T-helper 17 cell (primary cell): ENCODE measurements around the gene MS4A4E. TPM values are rescaled to one million over a fixed set of nuclear protein-coding genes. Genes with fewer than 3 reads are reported as not detected.
"Not testable (repeated sequence)": the region's sequence is repeated elsewhere in the genome, so short reads cannot be mapped to it uniquely, and the experiment has no call there.

Experiments
- ATAC-seq: fragments of 150-1000 bp; cut with Tn5 transposase; 2 replicates; pipeline ENCODE4 v1.10.0; 2021; ENCODE audit warnings: mild to moderate bottlenecking, moderate library complexity
- DNase-seq, 3 donors: peaks; one replicate each; pipeline versions ENCODE4 v3.0.0 to v3.0.0-alpha.2; 2020 to 2021
- H3K9me3 ChIP-seq: one replicate; pipeline ENCODE4 v1.7.0; 2013; ENCODE audit warnings: low read length, mild to moderate bottlenecking; ENCODE audit not compliant: control insufficient read depth, poor library complexity, severe bottlenecking
- H3K27ac Mint-ChIP-seq: one replicate; pipeline ENCODE4 v1.8.0; 2022; ENCODE audit warnings: mild to moderate bottlenecking, moderate library complexity, mixed read lengths
- H3K27me3 Mint-ChIP-seq: one replicate; pipeline ENCODE4 v1.8.0; 2022; ENCODE audit warnings: mixed read lengths
- H3K36me3 Mint-ChIP-seq: one replicate; pipeline ENCODE4 v1.8.0; 2022; ENCODE audit warnings: low read depth, mixed read lengths
- H3K4me1 Mint-ChIP-seq: one replicate; pipeline ENCODE4 v1.8.0; 2022; ENCODE audit warnings: mild to moderate bottlenecking, mixed read lengths
- H3K4me3 Mint-ChIP-seq: one replicate; pipeline ENCODE4 v1.8.0; 2022; ENCODE audit warnings: mild to moderate bottlenecking, moderate library complexity, mixed read lengths
- total RNA-seq, 4 donors: library from RNA in 2 of 4; stranded (reverse) in 2 of 4; gene quantifications; one replicate each; pipeline ENCODE4 v1.2.3 and lab custom pipeline; 2022 to 2026

Gene MS4A4E
- total RNA-seq (1 to 10 TPM in 1 of 2 donors, under 1 TPM in 1; 0.47 to 1.1 TPM), total RNA-seq (lab: John Stamatoyannopoulos, UW) (0 reads per million in 2 donors)

GRCh38 chr11:60242740-60243239 is at the start of gene MS4A4E:
TSS of gene MS4A4E (minus strand) at chr11:60243137. CDS start at chr11:60230055, 13,082 bp downstream.
- Mint-ChIP-seq H3K4me3 (peak within 1 kb of the TSS; percentile 61), H3K4me1 (no peaks in the 10 kb centered on the region), H3K27me3 (peaks cover 60% of the 10 kb centered on the region), H3K27ac (no peak within 1 kb of the TSS), H3K36me3 (no peaks in the 10 kb centered on the region)
- H3K9me3 ChIP-seq = no peaks in the 10 kb centered on the region
- ATAC-seq (no peak), DNase-seq (no peak)

GRCh38 chr11:60292145-60292544 is 49.2 kb upstream of the MS4A4E start:
- H3K4me3 Mint-ChIP-seq = no peak overlapping the region
- no peaks in the 10 kb centered on the region for H3K4me1 Mint-ChIP-seq
- no peaks in the 10 kb centered on the region for H3K9me3 ChIP-seq
- ATAC-seq (no peak), DNase-seq (no peak)
- no peak overlapping the region for H3K27ac Mint-ChIP-seq
- H3K36me3 Mint-ChIP-seq = peaks cover 2% of the 10 kb centered on the region
- H3K27me3 Mint-ChIP-seq = peaks cover 34% of the 10 kb centered on the region

GRCh38 chr11:60288531-60288930 is 45.6 kb upstream of the MS4A4E start:
- no peak for ATAC-seq

GRCh38 chr11:60285411-60286126 is 42.6 kb upstream of the MS4A4E start:
- not testable (repeated sequence) for H3K4me3 Mint-ChIP-seq, H3K27ac Mint-ChIP-seq, DNase-seq, H3K36me3 Mint-ChIP-seq, ATAC-seq, H3K9me3 ChIP-seq, H3K4me1 Mint-ChIP-seq
- peaks cover 29% of the 10 kb centered on the region for H3K27me3 Mint-ChIP-seq

More at GRCh38 chr11:60288531-60288930, 45.6 kb upstream of the MS4A4E start:
- H3K4me1 Mint-ChIP-seq = no peaks in the 10 kb centered on the region
- no peak overlapping the region for H3K27ac Mint-ChIP-seq
- no peak for DNase-seq
- peaks cover 24% of the 10 kb centered on the region for H3K27me3 Mint-ChIP-seq
- H3K9me3 ChIP-seq = no peaks in the 10 kb centered on the region
- H3K4me3 Mint-ChIP-seq = no peak overlapping the region
- H3K36me3 Mint-ChIP-seq = no peaks in the 10 kb centered on the region

- DNase-seq = no peak
- no peak overlapping the region for H3K4me3 Mint-ChIP-seq
Measured at GRCh38 chr11:60282286-60282685, 39.3 kb upstream of the MS4A4E start.

GRCh38 chr11:60281485-60281884 is 38.5 kb upstream of the MS4A4E start:
- Mint-ChIP-seq H3K27me3 (peaks cover 40% of the 10 kb centered on the region), H3K27ac (no peak overlapping the region), H3K4me3 (no peak overlapping the region), H3K36me3 (no peaks in the 10 kb centered on the region), H3K4me1 (no peaks in the 10 kb centered on the region)
- ATAC-seq = no peak
- H3K9me3 ChIP-seq = no peaks in the 10 kb centered on the region
- no peak for DNase-seq

More at GRCh38 chr11:60282286-60282685, 39.3 kb upstream of the MS4A4E start:
- Mint-ChIP-seq H3K27me3 (peaks cover 47% of the 10 kb centered on the region), H3K27ac (no peak overlapping the region), H3K36me3 (no peaks in the 10 kb centered on the region), H3K4me1 (no peaks in the 10 kb centered on the region)
- ATAC-seq = no peak
- no peaks in the 10 kb centered on the region for H3K9me3 ChIP-seq

- Mint-ChIP-seq H3K27ac (no peak within 1 kb of the TSS), H3K4me3 (no peak within 1 kb of the TSS), H3K4me1 (no peaks in the 10 kb centered on the region), H3K27me3 (peaks cover 40% of the 10 kb centered on the region), H3K36me3 (no peaks in the 10 kb centered on the region)
- peak; percentile 44 for ATAC-seq
- no peak for DNase-seq
- no peaks in the 10 kb centered on the region for H3K9me3 ChIP-seq
Measured at GRCh38 chr11:60280412-60280811, 37.5 kb upstream of the MS4A4E start, which contains the start of gene MS4A4A. TSS of gene MS4A4A (plus strand) at chr11:60280666. CDS start at chr11:60280676, 10 bp downstream.

- no peaks in the 10 kb centered on the region for H3K9me3 ChIP-seq
- no peak overlapping the region for H3K4me3 Mint-ChIP-seq
Measured at GRCh38 chr11:60274416-60274815, 31.5 kb upstream of the MS4A4E start.

GRCh38 chr11:60265373-60266214 is 22.7 kb upstream of the MS4A4E start:
- no peaks in the 10 kb centered on the region for H3K9me3 ChIP-seq
- ATAC-seq = no peak
- Mint-ChIP-seq H3K27ac (no peak overlapping the region), H3K4me3 (no peak overlapping the region), H3K27me3 (peaks cover 28% of the 10 kb centered on the region), H3K4me1 (peaks cover 2% of the 10 kb centered on the region), H3K36me3 (no peaks in the 10 kb centered on the region)
- no peak for DNase-seq

More at GRCh38 chr11:60274416-60274815, 31.5 kb upstream of the MS4A4E start:
- Mint-ChIP-seq H3K36me3 (no peaks in the 10 kb centered on the region), H3K27me3 (peaks cover 27% of the 10 kb centered on the region), H3K27ac (no peak overlapping the region), H3K4me1 (no peaks in the 10 kb centered on the region)
- DNase-seq (no peak), ATAC-seq (no peak)

- no peaks in the 10 kb centered on the region for H3K36me3 Mint-ChIP-seq
- H3K4me3 Mint-ChIP-seq = no peak overlapping the region
- ATAC-seq (no peak), DNase-seq (no peak)
- H3K27me3 Mint-ChIP-seq = peaks cover 28% of the 10 kb centered on the region
- H3K27ac Mint-ChIP-seq = no peak overlapping the region
- H3K9me3 ChIP-seq = no peaks in the 10 kb centered on the region
- H3K4me1 Mint-ChIP-seq = peaks cover 2% of the 10 kb centered on the region
Measured at GRCh38 chr11:60264644-60265043, 21.7 kb upstream of the MS4A4E start.

- Mint-ChIP-seq H3K27ac (no peak overlapping the region), H3K4me1 (peaks cover under 1% of the 10 kb centered on the region), H3K4me3 (no peak overlapping the region), H3K27me3 (peaks cover 22% of the 10 kb centered on the region), H3K36me3 (no peaks in the 10 kb centered on the region)
- ATAC-seq (no peak), DNase-seq (no peak)
- no peaks in the 10 kb centered on the region for H3K9me3 ChIP-seq
Measured at GRCh38 chr11:60263402-60263801, 20.5 kb upstream of the MS4A4E start.

GRCh38 chr11:60261014-60261413 is 18.1 kb upstream of the MS4A4E start:
- no peaks in the 10 kb centered on the region for H3K4me1 Mint-ChIP-seq
- no peaks in the 10 kb centered on the region for H3K9me3 ChIP-seq
- ATAC-seq (no peak), DNase-seq (no peak)
- H3K27me3 Mint-ChIP-seq = peaks cover 8% of the 10 kb centered on the region
- no peaks in the 10 kb centered on the region for H3K36me3 Mint-ChIP-seq
- H3K4me3 Mint-ChIP-seq = no peak overlapping the region
- H3K27ac Mint-ChIP-seq = no peak overlapping the region
